Effector memory CD4-positive, alpha-beta T cell (primary cell): ENCODE results near the gene POLR3A.

Experiments
- DNase-seq, 3 donors: peaks; one replicate each; pipeline ENCODE4 v3.0.0-alpha.2; 2020
- H3K27ac ChIP-seq: 2 replicates; pipeline ENCODE4 v1.7.0; 2013; ENCODE audit warnings: mild to moderate bottlenecking, low read length, moderate library complexity; ENCODE audit not compliant: insufficient read depth, poor library complexity, severe bottlenecking
- H3K27me3 ChIP-seq: replicated peaks from 2 replicates; pipeline ENCODE4 v1.7.0; 2013; ENCODE audit warnings: mild to moderate bottlenecking, low read length; ENCODE audit not compliant: insufficient read depth, control insufficient read depth, poor library complexity, severe bottlenecking
- H3K36me3 ChIP-seq: 2 replicates; pipeline ENCODE4 v1.7.0; 2013; ENCODE audit warnings: mild to moderate bottlenecking, low read length, moderate library complexity; ENCODE audit not compliant: control insufficient read depth, insufficient read depth
- H3K4me1 ChIP-seq: 2 replicates; pipeline ENCODE4 v1.7.0; 2013; ENCODE audit warnings: low read length, mild to moderate bottlenecking; ENCODE audit not compliant: control insufficient read depth, insufficient read depth, poor library complexity, severe bottlenecking
- H3K4me3 ChIP-seq: 2 replicates; pipeline ENCODE4 v1.7.0; 2013; ENCODE audit warnings: low read length, low read depth, mild to moderate bottlenecking; ENCODE audit not compliant: insufficient read depth, poor library complexity, severe bottlenecking
- H3K9me3 ChIP-seq: 2 replicates; pipeline ENCODE4 v1.7.0; 2013; ENCODE audit warnings: mild to moderate bottlenecking, low read length, moderate library complexity; ENCODE audit not compliant: control insufficient read depth

The POLR3A gene

GRCh38 chr10:78023741-78024140 lies 5.6 kb downstream of the POLR3A start:
- H3K4me3 ChIP-seq = no peak overlapping the region
- no peaks in the 10 kb centered on the region for H3K27me3 ChIP-seq
- no peaks in the 10 kb centered on the region for H3K9me3 ChIP-seq
- no peak overlapping the region for H3K27ac ChIP-seq
- peaks cover 63% of the 10 kb centered on the region for H3K36me3 ChIP-seq
- no peaks in the 10 kb centered on the region for H3K4me1 ChIP-seq
- DNase-seq = no peak

GRCh38 chr10:78021201-78021600 lies 8.1 kb downstream of the POLR3A start:
- Histone ChIP-seq H3K9me3 (no peaks in the 10 kb centered on the region), H3K27me3 (no peaks in the 10 kb centered on the region), H3K4me3 (no peak overlapping the region), H3K4me1 (no peaks in the 10 kb centered on the region), H3K36me3 (peaks cover 85% of the 10 kb centered on the region), H3K27ac (no peak overlapping the region)
- no peak for DNase-seq

GRCh38 chr10:78019264-78019663 lies 10.1 kb downstream of the POLR3A start:
- Histone ChIP-seq H3K4me3 (no peak overlapping the region), H3K27ac (no peak overlapping the region), H3K4me1 (no peaks in the 10 kb centered on the region), H3K27me3 (no peaks in the 10 kb centered on the region), H3K36me3 (peaks cover 87% of the 10 kb centered on the region), H3K9me3 (no peaks in the 10 kb centered on the region)
- DNase-seq = no peak

GRCh38 chr10:78017856-78018255 lies 11.5 kb downstream of the POLR3A start:
- no peak overlapping the region for H3K4me3 ChIP-seq
- H3K27me3 ChIP-seq = no peaks in the 10 kb centered on the region
- no peaks in the 10 kb centered on the region for H3K4me1 ChIP-seq
- peaks cover 86% of the 10 kb centered on the region for H3K36me3 ChIP-seq
- no peak for DNase-seq
- no peaks in the 10 kb centered on the region for H3K9me3 ChIP-seq
- H3K27ac ChIP-seq = no peak overlapping the region

GRCh38 chr10:78015546-78015945 lies 13.8 kb downstream of the POLR3A start:
- H3K27ac ChIP-seq = no peak overlapping the region
- no peaks in the 10 kb centered on the region for H3K27me3 ChIP-seq
- DNase-seq = no peak
- H3K4me1 ChIP-seq = no peaks in the 10 kb centered on the region
- no peak overlapping the region for H3K4me3 ChIP-seq
- peaks cover 86% of the 10 kb centered on the region for H3K36me3 ChIP-seq
- H3K9me3 ChIP-seq = no peaks in the 10 kb centered on the region

GRCh38 chr10:78013564-78013963 lies 15.8 kb downstream of the POLR3A start:
- DNase-seq = no peak
- Histone ChIP-seq H3K4me3 (no peak overlapping the region), H3K9me3 (no peaks in the 10 kb centered on the region), H3K4me1 (no peaks in the 10 kb centered on the region), H3K27ac (no peak overlapping the region), H3K36me3 (peaks cover 92% of the 10 kb centered on the region), H3K27me3 (no peaks in the 10 kb centered on the region)

GRCh38 chr10:78011065-78011464 lies 18.2 kb downstream of the POLR3A start:
- no peaks in the 10 kb centered on the region for H3K27me3 ChIP-seq
- DNase-seq = no peak

GRCh38 chr10:78010278-78010677 lies 19.0 kb downstream of the POLR3A start:
- Histone ChIP-seq H3K27ac (no peak overlapping the region), H3K27me3 (no peaks in the 10 kb centered on the region), H3K9me3 (no peaks in the 10 kb centered on the region), H3K4me1 (no peaks in the 10 kb centered on the region), H3K36me3 (peaks cover 90% of the 10 kb centered on the region), H3K4me3 (no peak overlapping the region)
- no peak for DNase-seq

More at GRCh38 chr10:78011065-78011464, 18.2 kb downstream of the POLR3A start:
- Histone ChIP-seq H3K27ac (no peak overlapping the region), H3K36me3 (peaks cover 90% of the 10 kb centered on the region), H3K4me1 (no peaks in the 10 kb centered on the region), H3K9me3 (no peaks in the 10 kb centered on the region), H3K4me3 (no peak overlapping the region)

GRCh38 chr10:78009662-78010061 lies 19.7 kb downstream of the POLR3A start:
- Histone ChIP-seq H3K4me1 (no peaks in the 10 kb centered on the region), H3K27me3 (no peaks in the 10 kb centered on the region)

GRCh38 chr10:78007172-78007571 lies 22.1 kb downstream of the POLR3A start:
- Histone ChIP-seq H3K4me1 (no peaks in the 10 kb centered on the region), H3K9me3 (no peaks in the 10 kb centered on the region), H3K27me3 (no peaks in the 10 kb centered on the region), H3K4me3 (no peak overlapping the region), H3K27ac (no peak overlapping the region), H3K36me3 (peaks cover 94% of the 10 kb centered on the region)
- DNase-seq = no peak

More at GRCh38 chr10:78009662-78010061, 19.7 kb downstream of the POLR3A start:
- no peak for DNase-seq
- H3K9me3 ChIP-seq = no peaks in the 10 kb centered on the region
- H3K27ac ChIP-seq = no peak overlapping the region
- no peak overlapping the region for H3K4me3 ChIP-seq
- H3K36me3 ChIP-seq = peaks cover 90% of the 10 kb centered on the region
